ENCODE measurements around the gene GPX4.

DNA sequence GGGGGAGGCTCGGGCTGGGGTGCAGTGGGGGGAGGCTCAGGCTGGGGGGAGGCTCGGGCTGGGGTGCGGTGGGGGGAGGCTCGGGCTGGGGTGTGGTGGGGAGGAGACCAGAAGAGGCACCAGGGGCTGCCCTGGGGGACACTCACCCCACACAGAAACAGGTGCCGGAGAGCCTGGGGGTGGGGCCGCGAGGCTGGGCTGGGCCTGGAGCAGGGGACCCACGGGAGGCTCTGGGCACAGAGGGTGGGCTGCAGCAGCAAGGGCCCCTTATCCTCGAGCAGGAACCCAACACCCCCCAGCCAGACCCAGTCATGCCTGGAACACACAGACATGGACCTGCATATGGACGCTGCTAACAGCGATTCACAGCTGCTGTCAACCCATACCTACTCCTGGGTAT, 34.3 kb downstream of the GPX4 start:
- TF ChIP-seq, protein P1, sequence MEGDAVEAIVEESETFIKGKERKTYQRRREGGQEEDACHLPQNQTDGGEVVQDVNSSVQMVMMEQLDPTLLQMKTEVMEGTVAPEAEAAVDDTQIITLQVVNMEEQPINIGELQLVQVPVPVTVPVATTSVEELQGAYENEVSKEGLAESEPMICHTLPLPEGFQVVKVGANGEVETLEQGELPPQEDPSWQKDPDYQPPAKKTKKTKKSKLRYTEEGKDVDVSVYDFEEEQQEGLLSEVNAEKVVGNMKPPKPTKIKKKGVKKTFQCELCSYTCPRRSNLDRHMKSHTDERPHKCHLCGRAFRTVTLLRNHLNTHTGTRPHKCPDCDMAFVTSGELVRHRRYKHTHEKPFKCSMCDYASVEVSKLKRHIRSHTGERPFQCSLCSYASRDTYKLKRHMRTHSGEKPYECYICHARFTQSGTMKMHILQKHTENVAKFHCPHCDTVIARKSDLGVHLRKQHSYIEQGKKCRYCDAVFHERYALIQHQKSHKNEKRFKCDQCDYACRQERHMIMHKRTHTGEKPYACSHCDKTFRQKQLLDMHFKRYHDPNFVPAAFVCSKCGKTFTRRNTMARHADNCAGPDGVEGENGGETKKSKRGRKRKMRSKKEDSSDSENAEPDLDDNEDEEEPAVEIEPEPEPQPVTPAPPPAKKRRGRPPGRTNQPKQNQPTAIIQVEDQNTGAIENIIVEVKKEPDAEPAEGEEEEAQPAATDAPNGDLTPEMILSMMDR (IDR thresholded peaks at IDR 0.05) = no peak
- no peak for TF ChIP-seq POLR2A (IDR thresholded peaks at IDR 0.05)

Measured in thyroid gland (tissue), 4 donors.